NCI-H146 (cell line): Measurements from ENCODE around the gene CDH5.
"Not testable (repeated sequence)": the region's sequence is repeated elsewhere in the genome, so short reads cannot be mapped to it uniquely, and the experiment has no call there.

ENCODE experiments used
- DNase-seq: peaks from one replicate; lab custom pipeline; 2025; lab: John Stamatoyannopoulos, UW

The CDH5 gene

GRCh38 chr16:66366433-66367299 lies at the start of gene CDH5:
Gene CDH5 (plus strand): TSS chr16:66366691. CDS start chr16:66379338, 12,647 bp downstream.
- DNase-seq, result no peak

- peak; percentile 6 for DNase-seq
Observed at GRCh38 chr16:66318505-66318904, 48.0 kb upstream of the CDH5 start.

GRCh38 chr16:66320774-66321173 lies 45.7 kb upstream of the CDH5 start:
- no peak for DNase-seq

- DNase-seq, result no peak
Observed at GRCh38 chr16:66322174-66322573, 44.3 kb upstream of the CDH5 start.

- peak; percentile 63 for DNase-seq
Observed at GRCh38 chr16:66324815-66325515, 41.5 kb upstream of the CDH5 start.

- DNase-seq, result no peak
Observed at GRCh38 chr16:66325717-66326376, 40.6 kb upstream of the CDH5 start.

GRCh38 chr16:66326991-66327513 lies 39.4 kb upstream of the CDH5 start:
- peak; percentile 94 for DNase-seq

GRCh38 chr16:66328282-66328681 lies 38.2 kb upstream of the CDH5 start:
- DNase-seq, result no peak

GRCh38 chr16:66331464-66331863 lies 35.0 kb upstream of the CDH5 start:
- not testable (repeated sequence) for DNase-seq

GRCh38 chr16:66332634-66333610 lies 33.6 kb upstream of the CDH5 start:
- no peak for DNase-seq

- DNase-seq, result peak; percentile 29
Observed at GRCh38 chr16:66334853-66335574, 31.5 kb upstream of the CDH5 start.

GRCh38 chr16:66335704-66336329 lies 30.7 kb upstream of the CDH5 start:
- DNase-seq, result peak; percentile 88

- DNase-seq, result no peak
Observed at GRCh38 chr16:66337463-66338188, 28.9 kb upstream of the CDH5 start.

- DNase-seq, result peak; percentile 31
Observed at GRCh38 chr16:66342294-66342900, 24.1 kb upstream of the CDH5 start.

GRCh38 chr16:66344533-66345145 lies 21.9 kb upstream of the CDH5 start:
- DNase-seq, result peak; percentile 41

- DNase-seq, result peak; percentile 34
Observed at GRCh38 chr16:66346221-66346620, 20.3 kb upstream of the CDH5 start.

GRCh38 chr16:66352304-66352703 lies 14.2 kb upstream of the CDH5 start:
- DNase-seq, result no peak

GRCh38 chr16:66353055-66353454 lies 13.4 kb upstream of the CDH5 start:
- no peak for DNase-seq
